ENCODE measurements around the gene MAP2K2. TPM values are rescaled to one million over a fixed set of nuclear protein-coding genes. Genes with fewer than 3 reads are reported as not detected.
A peak's percentile ranks its signal among the peaks of the same experiment; 100 is the strongest.

Gene MAP2K2
- total and polyA plus RNA-seq, 9 of the 15 experiments (the other 6 are each of a cell fraction or from before 2014, with no cell fraction given): 1.0 to 151 (median 58.3) TPM

- TF ChIP-seq KLF13 (tag; IDR thresholded peaks at IDR 0.05; ENCODE audit: borderline replicate concordance, low read depth) (peak; percentile 80; the same call in 1 of the 2 replicates), ZNF197 (CRISPR knock-in tag; IDR thresholded peaks at IDR 0.05; ENCODE audit: low read depth) (no peak), LCOR (CRISPR knock-in tag; IDR thresholded peaks at IDR 0.05) (0 out of 2 replicates have a peak, but pooled peaks have one; percentile 39), IFI16 (CRISPR knock-in tag; IDR thresholded peaks at IDR 0.05) (no peak), ZBTB17 (CRISPR knock-in tag; IDR thresholded peaks at IDR 0.05) (0 out of 2 replicates have a peak, but pooled peaks have one; percentile 32), KDM2B (CRISPR knock-in tag; IDR thresholded peaks at IDR 0.05) (peak; percentile 73; the same call in 1 of the 2 replicates), ZC3H4 (CRISPR knock-in tag; IDR thresholded peaks at IDR 0.05; ENCODE audit: borderline replicate concordance) (no peak), THAP7 (CRISPR knock-in tag; IDR thresholded peaks at IDR 0.05) (no peak), MBD2 (IDR thresholded peaks at IDR 0.05; ENCODE audit: borderline replicate concordance, low read depth) (0 out of 2 replicates have a peak, but pooled peaks have one; percentile 40), TGIF2 (CRISPR knock-in tag; IDR thresholded peaks at IDR 0.05) (no peak), PTRF (tag; IDR thresholded peaks at IDR 0.05) (no peak), MCM5 (IDR thresholded peaks at IDR 0.05; ENCODE audit: low read depth) (no peak), MAFF (IDR thresholded peaks at IDR 0.05; ENCODE audit: low read length) (peak; percentile 88; the same call in 1 of the 2 replicates), CHD2 (IDR thresholded peaks at IDR 0.05; ENCODE audit: low read depth, low read length) (peak; percentile 100), TAF9B (IDR thresholded peaks at IDR 0.05; ENCODE audit: partially characterized antibody) (no peak), PHB (CRISPR knock-in tag; IDR thresholded peaks at IDR 0.05) (no peak), ZNF121 (CRISPR knock-in tag; conservative IDR thresholded peaks at IDR 0.05) (no peak), HNRNPK (IDR thresholded peaks at IDR 0.05; ENCODE audit: low read depth, low read length, poor library complexity, severe bottlenecking) (no peak), SMC3 (conservative IDR thresholded peaks at IDR 0.05; ENCODE audit: insufficient read depth, low read depth, low read length) (no peak), CCAR2 (IDR thresholded peaks at IDR 0.05; ENCODE audit: low read depth, low read length) (no peak), ZSCAN32 (CRISPR knock-in tag; IDR thresholded peaks at IDR 0.05) (no peak), ZNF655 (CRISPR knock-in tag; IDR thresholded peaks at IDR 0.05) (no peak), NR1H2 (CRISPR knock-in tag; IDR thresholded peaks at IDR 0.05) (no peak), SMARCA5 (IDR thresholded peaks at IDR 0.05) (no peak), RNF219 (CRISPR knock-in tag; IDR thresholded peaks at IDR 0.05) (no peak), TAF1 (IDR thresholded peaks at IDR 0.05; ENCODE audit: control insufficient read depth, extremely low read depth, insufficient read depth, low read length, severe bottlenecking) (peak; percentile 76)
Observed at GRCh38 chr19:4123615-4124568, at the start of gene MAP2K2 (continued).
